Right lobe of liver (tissue), 6 donors: ENCODE data around the gene C5AR1. TPM values are rescaled to one million over a fixed set of nuclear protein-coding genes. Genes with fewer than 3 reads are reported as not detected.

Experiments used
- ATAC-seq, 4 donors: fragments of 200-7000 bp; cut with Tn5 transposase; one replicate each; pipeline ENCODE4 v1.9.1; 2020; ENCODE audit warnings: mild to moderate bottlenecking in 4 of 4, moderate library complexity in 4 of 4
- DNase-seq, 3 donors: peaks; one replicate each; pipeline ENCODE4 v3.0.0-alpha.2; 2020
- H3K27ac ChIP-seq, 3 donors: fragments of 200-600 bp; one replicate each; pipeline ENCODE4 v1.8.0; 2022
- H3K27me3 ChIP-seq, 2 donors: fragments of 200-600 bp; one replicate each; pipeline ENCODE4 v1.8.0; 2022
- H3K36me3 ChIP-seq, 4 donors: fragments of 200-600 bp; sonication (generic) in 1 of 4; one replicate each; pipeline versions ENCODE4 v1.5.1 to v1.8.0; 2017 to 2022; ENCODE audit warnings: control low read depth in 1 of 4
- H3K4me1 ChIP-seq, 4 donors: fragments of 200-600 bp; sonication (generic) in 1 of 4; one replicate each; pipeline versions ENCODE4 v1.5.1 to v1.8.0; 2017 to 2022; ENCODE audit warnings: control low read depth in 1 of 4
- H3K4me3 ChIP-seq, 3 donors: fragments of 200-600 bp; one replicate each; pipeline ENCODE4 v1.8.0; 2022
- H3K9me3 ChIP-seq, 4 donors: fragments of 200-600 bp; sonication (generic) in 1 of 4; one replicate each; pipeline versions ENCODE4 v1.5.1 to v1.8.0; 2017 to 2022; ENCODE audit warnings: control low read depth in 1 of 4
- CTCF ChIP-seq, 4 donors: fragments of 200-600 bp in 3 of 4; fragments of 450-650 bp in 1 of 4; IDR thresholded peaks; one replicate each; pipeline versions ENCODE4 v1.5.1 to v1.8.0; 2016 to 2022; ENCODE audit warnings: antibody characterized with exemption in 4 of 4, mild to moderate bottlenecking in 2 of 4
- POLR2A ChIP-seq: fragments of 450-650 bp; IDR thresholded peaks from one replicate; pipeline ENCODE4 v1.6.1; 2017; ENCODE audit warnings: antibody characterized with exemption, mild to moderate bottlenecking
- WGBS: methylation state at CpG from one replicate; pipeline ENCODE4 v1.1.6; 2018; ENCODE audit warnings: low coverage, low lambda C conversion rate; ENCODE audit not compliant: insufficient coverage; ENCODE audit errors: missing lambda C conversion rate; 5-methylcytosine and 5-hydroxymethylcytosine counted together
- intact Hi-C, 2 donors: fragments of 100-400 bp; cut with DNase I; formaldehyde crosslinking; loops; one replicate each; pipeline versions ENCODE4 v1.11.2 to v1.14.1; 2022
- total RNA-seq, 6 experiments: library from RNA; depleted of rRNA in 2 of 6; stranded (reverse); fragments of >200 nt in 2 of 6; fragmentation: NEBNext Ultra II Directional in 3 of 6; extraction: Animal tissue kit (Norgen Biotek cat#: 25700) in 3 of 6; gene quantifications; one replicate each; pipeline versions ENCODE4 v1.1.0 to v1.2.4, GENCODE V29; 2016 to 2023
- donor health status: DM: no; HTN: yes; CAD: no.
- donor health status: DM: no; HTN: no; CAD: no.
- donor health status: DM: no; HTN: no; CAD: no.
- donor health status: DM: no; HTN: yes; CAD: no.
- donor health status: DM: no; HTN: yes; CAD: no.

The C5AR1 gene
- total RNA-seq, 6 experiments from 2014 or later = 3.3 to 19.8 (median 5.9) TPM

GRCh38 chr19:47356900-47357299, 47.2 kb downstream of the C5AR1 start:
- Histone ChIP-seq H3K27ac (no peak overlapping the region), H3K36me3 (peaks cover 13 to 80% (median 31%) of the 10 kb centered on the region in 4 donors), H3K4me3 (no peak overlapping the region), H3K9me3 (no peaks in the 10 kb centered on the region), H3K27me3 (no peaks in the 10 kb centered on the region), H3K4me1 (peaks cover 0 to 8% (median 3%) of the 10 kb centered on the region in 4 donors)
- 53% methylated on average over 6 of the region's 6 CpGs for WGBS
- ATAC-seq = peak; percentile 25 to 68 (median 58)
- DNase-seq = peak in 2 of 3 donors; percentile 59 to 77
- intact Hi-C loops = no loop called here
- TF ChIP-seq CTCF (IDR thresholded peaks at IDR 0.05) = no peak
- no peak for TF ChIP-seq POLR2A

GRCh38 chr19:47357788-47358680, 48.4 kb downstream of the C5AR1 start:
- ATAC-seq (no peak), DNase-seq (no peak)
- H3K36me3 ChIP-seq = peaks cover 13 to 92% (median 35%) of the 10 kb centered on the region in 4 donors
- H3K4me1 ChIP-seq = peaks cover 0 to 7% (median 2%) of the 10 kb centered on the region in 4 donors
- H3K27me3 ChIP-seq = no peaks in the 10 kb centered on the region
- 90% methylated on average over 9 of the region's 28 CpGs for WGBS
- no peak overlapping the region for H3K4me3 ChIP-seq
- TF ChIP-seq CTCF (IDR thresholded peaks at IDR 0.05) (no peak), POLR2A (no peak)
- H3K9me3 ChIP-seq = no peaks in the 10 kb centered on the region
- intact Hi-C loops = no loop called here
- H3K27ac ChIP-seq = no peak overlapping the region

GRCh38 chr19:47358936-47359335, 49.3 kb downstream of the C5AR1 start:
- Histone ChIP-seq H3K4me3 (no peak overlapping the region), H3K27me3 (no peaks in the 10 kb centered on the region), H3K27ac (no peak overlapping the region), H3K4me1 (no peaks in the 10 kb centered on the region), H3K9me3 (no peaks in the 10 kb centered on the region), H3K36me3 (peaks cover 13 to 96% (median 37%) of the 10 kb centered on the region in 4 donors)
- DNase-seq = no peak
- TF ChIP-seq CTCF (IDR thresholded peaks at IDR 0.05) (no peak), POLR2A (no peak)
- intact Hi-C loops = no loop called here
- WGBS = 100% methylated on average over 4 of the region's 6 CpGs
- ATAC-seq = no peak

- DNase-seq (no peak), ATAC-seq (no peak)
- intact Hi-C loops = no loop called here
- no peak overlapping the region for H3K4me3 ChIP-seq
- WGBS = 91% methylated on average over 4 of the region's 21 CpGs
- H3K36me3 ChIP-seq = peaks cover 4 to 83% (median 30%) of the 10 kb centered on the region in 4 donors
- TF ChIP-seq CTCF (IDR thresholded peaks at IDR 0.05) (no peak), POLR2A (no peak)
- no peak overlapping the region for H3K27ac ChIP-seq
- H3K27me3 ChIP-seq = no peaks in the 10 kb centered on the region
- H3K4me1 ChIP-seq = no peaks in the 10 kb centered on the region
- no peaks in the 10 kb centered on the region for H3K9me3 ChIP-seq
Observed at GRCh38 chr19:47362321-47362720, 52.7 kb downstream of the C5AR1 start.
